Measurements from ENCODE around the gene PEX13. TPM values are rescaled to one million over a fixed set of nuclear protein-coding genes. Genes with fewer than 3 reads are reported as not detected.
A peak's percentile ranks its signal among the peaks of the same experiment; 100 is the strongest.

The PEX13 gene
- total and polyA plus RNA-seq, 10 donors: 4.5 to 28.4 (median 17.2) TPM

GRCh38 chr2:60994131-60994530 lies 23.4 kb upstream of the PEX13 start:
- H3K9me3 ChIP-seq: peaks cover 0 to 15% (median 12%) of the 10 kb centered on the region in 8 donors
- intact Hi-C loops (cut with DNase I; ENCODE audit: low total_unique reads): no loop called here
- no peak overlapping the region for H3K4me3 ChIP-seq
- H3K4me1 ChIP-seq: peaks cover 3 to 45% (median 15%) of the 10 kb centered on the region in 6 donors
- no peaks in the 10 kb centered on the region for H3K36me3 ChIP-seq
- DNase-seq: no peak
- peak overlapping the region in 3 of 8 donors; percentile 85 to 88 (median 87) for H3K27ac ChIP-seq
- TF ChIP-seq POLR2A (IDR thresholded peaks at IDR 0.05) (no peak), POLR2AphosphoS5 (IDR thresholded peaks at IDR 0.05) (no peak), CTCF (IDR thresholded peaks at IDR 0.05 in 8 of 11, conservative IDR thresholded peaks at IDR 0.05 in 3 of 11) (no peak)
- no peaks in the 10 kb centered on the region for H3K27me3 ChIP-seq (replicated peaks in 1 of 7)

GRCh38 chr2:60998628-60999545 lies 18.6 kb upstream of the PEX13 start:
- TF ChIP-seq CTCF (IDR thresholded peaks at IDR 0.05 in 8 of 11, conservative IDR thresholded peaks at IDR 0.05 in 3 of 11): peak; percentile 37 to 76 (median 65)
- no peak for TF ChIP-seq POLR2A (IDR thresholded peaks at IDR 0.05)
- TF ChIP-seq POLR2AphosphoS5 (IDR thresholded peaks at IDR 0.05): no peak
- Histone ChIP-seq H3K4me1 (peaks cover 0 to 29% (median 5%) of the 10 kb centered on the region in 6 donors), H3K36me3 (no peaks in the 10 kb centered on the region), H3K9me3 (no peaks in the 10 kb centered on the region), H3K4me3 (no peak overlapping the region), H3K27me3 (replicated peaks in 1 of 7) (no peaks in the 10 kb centered on the region), H3K27ac (peak overlapping the region in 1 of 8 donors; percentile 2)
- no peak for DNase-seq
- WGBS, 5 donors: 82 to 92% (median 86%) methylated on average over 4 of the region's 4 CpGs
- intact Hi-C loops (cut with DNase I; ENCODE audit: low total_unique reads): loop anchor here (5.0 kb wide), 1 partner anchor 292 kb away; no protein-coding TSS in a partner anchor

- Histone ChIP-seq H3K36me3 (peaks cover 0 to 13% (median 0%) of the 10 kb centered on the region in 6 donors), H3K9me3 (no peaks in the 10 kb centered on the region), H3K27me3 (replicated peaks in 1 of 7) (no peaks in the 10 kb centered on the region), H3K4me3 (no peak overlapping the region), H3K27ac (no peak overlapping the region), H3K4me1 (no peaks in the 10 kb centered on the region)
- TF ChIP-seq CTCF (IDR thresholded peaks at IDR 0.05 in 8 of 11, conservative IDR thresholded peaks at IDR 0.05 in 3 of 11): no peak
- TF ChIP-seq POLR2AphosphoS5 (IDR thresholded peaks at IDR 0.05): no peak
- 88 to 96% (median 92%) methylated on average over 3 of the region's 3 CpGs for WGBS, 5 donors
- intact Hi-C loops (cut with DNase I; ENCODE audit: low total_unique reads): no loop called here
- DNase-seq: no peak
Measured at GRCh38 chr2:61005736-61006135, 11.8 kb upstream of the PEX13 start.

- DNase-seq: no peak
- Histone ChIP-seq H3K4me3 (no peak overlapping the region), H3K27ac (no peak overlapping the region), H3K36me3 (peaks cover 0 to 15% (median 0%) of the 10 kb centered on the region in 6 donors), H3K9me3 (no peaks in the 10 kb centered on the region), H3K4me1 (no peaks in the 10 kb centered on the region), H3K27me3 (replicated peaks in 1 of 7) (no peaks in the 10 kb centered on the region)
- TF ChIP-seq CTCF (IDR thresholded peaks at IDR 0.05 in 8 of 11, conservative IDR thresholded peaks at IDR 0.05 in 3 of 11): no peak
- intact Hi-C loops (cut with DNase I; ENCODE audit: low total_unique reads): no loop called here
Measured at GRCh38 chr2:61006486-61007105, 10.9 kb upstream of the PEX13 start.
